ENCODE results near the gene RFC2.

DNA sequence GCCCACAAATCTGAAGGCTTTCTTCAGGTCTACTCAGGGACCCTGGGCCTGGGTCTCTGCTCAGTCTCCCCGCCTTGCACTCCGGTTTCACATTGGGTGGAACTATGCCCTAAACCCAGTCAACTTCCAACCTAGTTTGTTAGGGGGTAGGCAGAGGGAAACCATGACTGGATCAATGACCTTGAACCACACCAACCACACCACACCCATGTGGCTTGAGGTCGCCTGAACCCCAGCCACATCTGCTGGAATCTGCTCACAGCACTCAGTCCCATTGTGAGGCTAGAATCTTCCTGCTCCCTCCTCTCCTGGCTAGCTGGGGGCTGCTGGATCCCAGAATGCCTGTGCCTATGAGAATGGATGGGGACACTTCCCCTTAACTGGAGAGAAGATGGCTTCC is 17.9 kb downstream of the RFC2 start:
- TF ChIP-seq, protein P1, sequence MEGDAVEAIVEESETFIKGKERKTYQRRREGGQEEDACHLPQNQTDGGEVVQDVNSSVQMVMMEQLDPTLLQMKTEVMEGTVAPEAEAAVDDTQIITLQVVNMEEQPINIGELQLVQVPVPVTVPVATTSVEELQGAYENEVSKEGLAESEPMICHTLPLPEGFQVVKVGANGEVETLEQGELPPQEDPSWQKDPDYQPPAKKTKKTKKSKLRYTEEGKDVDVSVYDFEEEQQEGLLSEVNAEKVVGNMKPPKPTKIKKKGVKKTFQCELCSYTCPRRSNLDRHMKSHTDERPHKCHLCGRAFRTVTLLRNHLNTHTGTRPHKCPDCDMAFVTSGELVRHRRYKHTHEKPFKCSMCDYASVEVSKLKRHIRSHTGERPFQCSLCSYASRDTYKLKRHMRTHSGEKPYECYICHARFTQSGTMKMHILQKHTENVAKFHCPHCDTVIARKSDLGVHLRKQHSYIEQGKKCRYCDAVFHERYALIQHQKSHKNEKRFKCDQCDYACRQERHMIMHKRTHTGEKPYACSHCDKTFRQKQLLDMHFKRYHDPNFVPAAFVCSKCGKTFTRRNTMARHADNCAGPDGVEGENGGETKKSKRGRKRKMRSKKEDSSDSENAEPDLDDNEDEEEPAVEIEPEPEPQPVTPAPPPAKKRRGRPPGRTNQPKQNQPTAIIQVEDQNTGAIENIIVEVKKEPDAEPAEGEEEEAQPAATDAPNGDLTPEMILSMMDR (IDR thresholded peaks at IDR 0.05 in 4 of 5, conservative IDR thresholded peaks at IDR 0.05 in 1 of 5) = no peak
- TF ChIP-seq POLR2A (IDR thresholded peaks at IDR 0.05) = no peak
